ENCODE measurements around the gene WDR72.

- no peak for TF ChIP-seq CTCF (IDR thresholded peaks at IDR 0.05; ENCODE audit: low read depth, low read length, missing input control)
- TF ChIP-seq, protein P1, sequence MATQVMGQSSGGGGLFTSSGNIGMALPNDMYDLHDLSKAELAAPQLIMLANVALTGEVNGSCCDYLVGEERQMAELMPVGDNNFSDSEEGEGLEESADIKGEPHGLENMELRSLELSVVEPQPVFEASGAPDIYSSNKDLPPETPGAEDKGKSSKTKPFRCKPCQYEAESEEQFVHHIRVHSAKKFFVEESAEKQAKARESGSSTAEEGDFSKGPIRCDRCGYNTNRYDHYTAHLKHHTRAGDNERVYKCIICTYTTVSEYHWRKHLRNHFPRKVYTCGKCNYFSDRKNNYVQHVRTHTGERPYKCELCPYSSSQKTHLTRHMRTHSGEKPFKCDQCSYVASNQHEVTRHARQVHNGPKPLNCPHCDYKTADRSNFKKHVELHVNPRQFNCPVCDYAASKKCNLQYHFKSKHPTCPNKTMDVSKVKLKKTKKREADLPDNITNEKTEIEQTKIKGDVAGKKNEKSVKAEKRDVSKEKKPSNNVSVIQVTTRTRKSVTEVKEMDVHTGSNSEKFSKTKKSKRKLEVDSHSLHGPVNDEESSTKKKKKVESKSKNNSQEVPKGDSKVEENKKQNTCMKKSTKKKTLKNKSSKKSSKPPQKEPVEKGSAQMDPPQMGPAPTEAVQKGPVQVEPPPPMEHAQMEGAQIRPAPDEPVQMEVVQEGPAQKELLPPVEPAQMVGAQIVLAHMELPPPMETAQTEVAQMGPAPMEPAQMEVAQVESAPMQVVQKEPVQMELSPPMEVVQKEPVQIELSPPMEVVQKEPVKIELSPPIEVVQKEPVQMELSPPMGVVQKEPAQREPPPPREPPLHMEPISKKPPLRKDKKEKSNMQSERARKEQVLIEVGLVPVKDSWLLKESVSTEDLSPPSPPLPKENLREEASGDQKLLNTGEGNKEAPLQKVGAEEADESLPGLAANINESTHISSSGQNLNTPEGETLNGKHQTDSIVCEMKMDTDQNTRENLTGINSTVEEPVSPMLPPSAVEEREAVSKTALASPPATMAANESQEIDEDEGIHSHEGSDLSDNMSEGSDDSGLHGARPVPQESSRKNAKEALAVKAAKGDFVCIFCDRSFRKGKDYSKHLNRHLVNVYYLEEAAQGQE (IDR thresholded peaks at IDR 0.05) = no peak
- no peak for TF ChIP-seq FOXA1 (IDR thresholded peaks at IDR 0.05)
- no peak for TF ChIP-seq SP1 (IDR thresholded peaks at IDR 0.05)
- no peak for TF ChIP-seq YY1 (IDR thresholded peaks at IDR 0.05)
- TF ChIP-seq, protein P2, sequence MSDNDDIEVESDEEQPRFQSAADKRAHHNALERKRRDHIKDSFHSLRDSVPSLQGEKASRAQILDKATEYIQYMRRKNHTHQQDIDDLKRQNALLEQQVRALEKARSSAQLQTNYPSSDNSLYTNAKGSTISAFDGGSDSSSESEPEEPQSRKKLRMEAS (IDR thresholded peaks at IDR 0.05) = no peak
- peak in 1 of 2 donors; percentile 53 for TF ChIP-seq RXRA (IDR thresholded peaks at IDR 0.05)
- TF ChIP-seq EGR1 (IDR thresholded peaks at IDR 0.05; ENCODE audit: low read depth in 2 of 2) = no peak
- TF ChIP-seq TAF1 (conservative IDR thresholded peaks at IDR 0.05) = no peak
- TF ChIP-seq HNF4G (IDR thresholded peaks at IDR 0.05) = no peak
- TF ChIP-seq RAD21 (IDR thresholded peaks at IDR 0.05) = no peak
- no peak for TF ChIP-seq GABPA (IDR thresholded peaks at IDR 0.05 in 1 of 2, conservative IDR thresholded peaks at IDR 0.05 in 1 of 2)
- no peak for TF ChIP-seq JUND (IDR thresholded peaks at IDR 0.05)
These were observed 246.0 kb downstream of the WDR72 start for GRCh38 chr15:53513431-53513830.

Measured in liver (tissue), 3 donors.